HCT116 (cell line): ENCODE results near the gene UBE2J2. TPM values are rescaled to one million over a fixed set of nuclear protein-coding genes. Genes with fewer than 3 reads are reported as not detected.

Experiments
- ATAC-seq: fragments of 200-7000 bp; cut with Tn5 transposase; 2 replicates; pipeline ENCODE4 v1.9.1; 2020; ENCODE audit warnings: mild to moderate bottlenecking, moderate library complexity
- BruUV-seq: library from RNA; stranded (reverse); fragments of 400-500 nt; replicated peaks from 2 replicates; lab custom pipeline; 2021; lab: Mats Ljungman, UMichigan
- CTCF ChIA-PET: fragments of 300-600 bp; sonication (Branson Sonifier 250); formaldehyde crosslinking; loops from one replicate; lab custom pipeline; 2021; ENCODE audit warnings: antibody characterized with exemption; lab: Charles Lee
- POLR2A ChIA-PET: fragments of 300-600, 350-600 bp; sonication (Branson Sonifier 250); formaldehyde crosslinking; loops from one replicate; lab custom pipeline; 2021; ENCODE audit warnings: antibody characterized with exemption; lab: Charles Lee
- RAD21 ChIA-PET, 2 experiments: fragments of 300-600 bp; sonication (Branson Sonifier 250); formaldehyde crosslinking; loops; one replicate each; lab custom pipeline; 2023; ENCODE audit warnings: low total read pairs in 2 of 2; ENCODE audit not compliant: uncharacterized antibody in 2 of 2, unreplicated experiment in 2 of 2, low non-redundant PET in 1 of 2; lab: Charles Lee
- DNase-seq: peaks from one replicate; pipeline ENCODE4 v3.0.0-alpha.2; 2010; ENCODE audit warnings: low read depth, low spot score
- H2AFZ ChIP-seq: fragments of 200-600 bp; shearing (Covaris generic), sonication (generic); 2 replicates; pipeline ENCODE4 v1.6.1; 2017; ENCODE audit warnings: low read depth, mixed run types, mixed read lengths, antibody characterized with exemption, low read length; ENCODE audit not compliant: poor library complexity, severe bottlenecking
- H3K27ac ChIP-seq: 2 replicates; pipeline ENCODE4 v1.5.1; 2012; ENCODE audit warnings: low read depth, low read length
- H3K27me3 ChIP-seq: fragments of 200-600 bp; sonication (generic); 2 replicates; pipeline ENCODE4 v1.6.1; 2016; ENCODE audit warnings: mixed run types, low read length, mixed read lengths; ENCODE audit not compliant: insufficient read depth
- H3K36me3 ChIP-seq, 2 experiments: fragments of 200-500 bp in 1 of 2; fragments of 200-600 bp in 1 of 2; sonication (Bioruptor generic) in 1 of 2; sonication (generic) in 1 of 2; 2 replicates each; pipeline versions ENCODE4 v1.5.1 to v1.6.1; 2014 to 2016; ENCODE audit warnings: low read length in 2 of 2, inconsistent platforms in 1 of 2, mixed read lengths in 1 of 2, mixed run types in 1 of 2; ENCODE audit not compliant: insufficient read depth in 2 of 2, control insufficient read depth in 1 of 2
- H3K4me1 ChIP-seq, 2 experiments: fragments of 200-600 bp in 1 of 2; sonication (generic) in 1 of 2; 2 replicates each; pipeline versions ENCODE4 v1.5.1 to v1.6.1; 2012 to 2017; ENCODE audit warnings: low read length in 2 of 2, inconsistent platforms in 1 of 2, mild to moderate bottlenecking in 1 of 2, mixed read lengths in 1 of 2, mixed run types in 1 of 2, moderate library complexity in 1 of 2; ENCODE audit not compliant: insufficient read depth in 2 of 2, control insufficient read depth in 1 of 2
- H3K4me2 ChIP-seq: fragments of 200-600 bp; sonication (generic); 2 replicates; pipeline ENCODE4 v1.6.1; 2017; ENCODE audit warnings: mixed run types, low read length, mixed read lengths
- H3K4me3 ChIP-seq, 2 experiments: fragments of 200-600 bp in 1 of 2; sonication (generic) in 1 of 2; replicated peaks in 1 of 2; 2 replicates each; pipeline ENCODE4 v1.5.1; 2011 to 2016; ENCODE audit warnings: low read length in 2 of 2, control low read depth in 1 of 2, low read depth in 1 of 2, mild to moderate bottlenecking in 1 of 2, mixed read lengths in 1 of 2, mixed run types in 1 of 2
- H3K79me2 ChIP-seq: fragments of 200-600 bp; sonication (generic); 2 replicates; pipeline ENCODE4 v1.6.1; 2017; ENCODE audit warnings: mild to moderate bottlenecking, mixed run types, low read length, moderate library complexity, mixed read lengths; ENCODE audit not compliant: insufficient read depth
- H3K9ac ChIP-seq: fragments of 200-600 bp; sonication (generic); 2 replicates; pipeline ENCODE4 v1.6.1; 2016; ENCODE audit warnings: low read length, mixed read lengths
- H3K9me2 ChIP-seq: fragments of 200-600 bp; sonication (generic), shearing (Covaris generic); 2 replicates; pipeline ENCODE4 v1.6.1; 2017; ENCODE audit warnings: mixed run types, mild to moderate bottlenecking, moderate library complexity; ENCODE audit not compliant: insufficient read depth
- H3K9me3 ChIP-seq, 2 experiments: fragments of 200-500 bp in 1 of 2; fragments of 200-600 bp in 1 of 2; sonication (Bioruptor generic) in 1 of 2; sonication (generic) in 1 of 2; 2 replicates each; pipeline ENCODE4 v1.6.1; 2014 to 2017; ENCODE audit warnings: low read length in 2 of 2, mixed read lengths in 2 of 2, inconsistent platforms in 1 of 2, low read depth in 1 of 2, mild to moderate bottlenecking in 1 of 2, mixed run types in 1 of 2, moderate library complexity in 1 of 2; ENCODE audit not compliant: control insufficient read depth in 1 of 2, insufficient read depth in 1 of 2
- H4K20me1 ChIP-seq: fragments of 200-600 bp; sonication (generic), shearing (Covaris generic); 2 replicates; pipeline ENCODE4 v1.6.1; 2017; ENCODE audit warnings: mixed run types, mild to moderate bottlenecking, moderate library complexity; ENCODE audit not compliant: insufficient read depth
- CBX3 ChIP-seq: IDR thresholded peaks from 2 replicates; pipeline ENCODE4 v1.6.1; 2012; ENCODE audit warnings: low read depth
- CTCF ChIP-seq, 3 experiments: fragments of 200-600 bp in 1 of 3; sonication (generic) in 1 of 3; IDR thresholded peaks in 2 of 3; conservative IDR thresholded peaks in 1 of 3; 2 replicates each; pipeline ENCODE4 v1.5.1; 2012 to 2017; ENCODE audit warnings: low read depth in 2 of 3, low read length in 2 of 3, antibody characterized with exemption in 1 of 3, borderline replicate concordance in 1 of 3, control low read depth in 1 of 3, mild to moderate bottlenecking in 1 of 3, mixed read lengths in 1 of 3, mixed run types in 1 of 3, moderate library complexity in 1 of 3; ENCODE audit not compliant: insufficient read depth in 1 of 3
- ELF1 ChIP-seq: IDR thresholded peaks from 2 replicates; pipeline ENCODE4 v1.6.1; 2012; ENCODE audit warnings: low read depth, borderline replicate concordance
- EZH2phosphoT487 ChIP-seq: fragments of 200-600 bp; IDR thresholded peaks from 2 replicates; pipeline ENCODE4 v1.6.1; 2018; ENCODE audit warnings: antibody characterized with exemption, borderline replicate concordance
- FOSL1 ChIP-seq: IDR thresholded peaks from 2 replicates; pipeline ENCODE4 v1.6.1; 2012; ENCODE audit warnings: low read depth
- JUND ChIP-seq: IDR thresholded peaks from 2 replicates; pipeline ENCODE4 v1.6.1; 2012
- MAX ChIP-seq: IDR thresholded peaks from 2 replicates; pipeline ENCODE4 v1.6.1; 2012
- POLR2A ChIP-seq: IDR thresholded peaks from 2 replicates; pipeline ENCODE4 v1.7.0; 2011; ENCODE audit warnings: borderline replicate concordance; ENCODE audit not compliant: insufficient read depth, insufficient read length; ENCODE audit errors: extremely low read depth
- POLR2AphosphoS5 ChIP-seq: IDR thresholded peaks from 2 replicates; pipeline ENCODE4 v1.6.1; 2011; ENCODE audit warnings: mild to moderate bottlenecking, low read depth, low read length, moderate library complexity
- RAD21 ChIP-seq: IDR thresholded peaks from 2 replicates; pipeline ENCODE4 v1.6.1; 2012; ENCODE audit warnings: low read depth, mild to moderate bottlenecking
- SIN3A ChIP-seq: IDR thresholded peaks from 2 replicates; pipeline ENCODE4 v1.6.1; 2012; ENCODE audit warnings: low read depth
- SP1 ChIP-seq: IDR thresholded peaks from 2 replicates; pipeline ENCODE4 v1.6.1; 2012; ENCODE audit warnings: low read depth
- SRF ChIP-seq: IDR thresholded peaks from 2 replicates; pipeline ENCODE4 v1.6.1; 2012; ENCODE audit warnings: low read depth
- TCF7L2 ChIP-seq: IDR thresholded peaks from 2 replicates; pipeline ENCODE4 v1.7.0; 2011; ENCODE audit warnings: borderline replicate concordance, inconsistent platforms; ENCODE audit not compliant: insufficient read depth, insufficient read length; ENCODE audit errors: extremely low read depth
- YY1 ChIP-seq: IDR thresholded peaks from 2 replicates; pipeline ENCODE4 v1.6.1; 2011; ENCODE audit warnings: low read length, low read depth, moderate library complexity, mild to moderate bottlenecking; ENCODE audit not compliant: insufficient replicate concordance; ENCODE audit errors: extremely low read depth
- ZNF274 ChIP-seq: fragments of 200-500 bp; sonication (Bioruptor generic); IDR thresholded peaks from 2 replicates; pipeline ENCODE4 v1.6.1; 2014; ENCODE audit warnings: mild to moderate bottlenecking, low read depth, low read length, inconsistent platforms
- intact Hi-C: fragments of 100-400 bp; cut with micrococcal nuclease; formaldehyde crosslinking; loops from 2 replicates; pipeline ENCODE4 v1.10.0; 2022
- total RNA-seq: library from RNA; stranded (reverse); gene quantifications from one replicate; pipeline ENCODE4 v1.2.1, GENCODE V29; 2021; ENCODE audit not compliant: unreplicated experiment
- TF ChIP-seq, protein P1 (sequence below): IDR thresholded peaks from 2 replicates; pipeline ENCODE4 v1.6.1; 2011; ENCODE audit warnings: mild to moderate bottlenecking, low read length, moderate library complexity; ENCODE audit not compliant: insufficient replicate concordance; ENCODE audit errors: extremely low read depth

Gene UBE2J2
- total RNA-seq, 1 experiment from 2014 or later = 67.7 TPM

DNA sequence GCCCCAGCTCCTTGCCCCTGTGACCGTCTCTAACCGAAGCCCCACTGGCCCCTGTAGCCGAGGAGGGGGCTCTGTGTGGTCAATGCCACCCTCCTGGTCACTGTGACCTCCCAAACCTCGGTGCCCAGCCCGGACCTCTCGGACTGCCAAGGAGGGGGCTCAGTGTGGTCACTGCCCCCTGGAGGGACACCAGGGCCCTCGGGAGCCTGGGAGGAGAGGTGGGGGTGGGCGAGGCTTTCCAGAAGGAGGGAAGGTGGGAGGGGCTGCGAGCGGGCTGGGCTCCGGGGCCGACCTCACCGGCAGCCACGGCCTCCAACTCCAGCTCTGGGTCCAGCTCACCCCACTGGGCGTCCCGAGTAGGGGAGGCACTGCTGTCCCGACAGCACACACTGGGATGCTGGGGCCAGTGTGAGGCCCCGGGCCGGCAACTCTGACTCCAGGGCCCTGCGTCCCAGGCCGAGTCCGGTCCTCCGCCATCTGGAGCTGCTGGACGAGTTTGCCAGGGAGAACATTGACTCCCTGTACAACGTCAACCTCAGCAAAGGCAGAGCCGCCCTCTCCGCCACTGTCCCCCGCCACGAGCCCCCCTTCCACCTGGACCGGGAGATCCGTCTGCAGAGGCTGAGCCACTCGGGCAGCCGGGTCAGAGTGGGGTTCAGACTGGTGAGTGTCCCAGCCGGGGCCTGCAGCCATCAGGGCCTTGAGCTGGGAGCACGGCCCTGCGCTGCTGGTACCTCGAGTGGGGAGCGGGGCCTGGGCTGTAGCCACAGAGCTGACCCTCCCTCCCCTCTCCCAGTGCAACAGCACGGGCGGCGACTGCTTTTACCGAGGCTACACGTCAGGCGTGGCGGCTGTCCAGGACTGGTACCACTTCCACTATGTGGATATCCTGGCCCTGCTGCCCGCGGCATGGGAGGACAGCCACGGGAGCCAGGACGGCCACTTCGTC is 12.9 kb upstream of the UBE2J2 start:
- Histone ChIP-seq H3K9ac (no peak overlapping the region), H2AFZ (no peak overlapping the region), H3K9me3 (no peaks in the 10 kb centered on the region), H3K36me3 (no peaks in the 10 kb centered on the region), H3K4me3 (no peak overlapping the region), H3K4me1 (peaks cover 13 to 37% of the 10 kb centered on the region in 2 experiments), H3K4me2 (no peak overlapping the region), H3K79me2 (no peaks in the 10 kb centered on the region), H4K20me1 (no peaks in the 10 kb centered on the region), H3K27ac (no peak overlapping the region; the same call in 1 of the 2 replicates), H3K27me3 (no peaks in the 10 kb centered on the region), H3K9me2 (no peaks in the 10 kb centered on the region)
- no TSS peak for BruUV-seq
- CTCF ChIA-PET = no interaction called here
- intact Hi-C loops = no loop called here
- POLR2A ChIA-PET = no interaction called here
- no peak for ATAC-seq
- TF ChIP-seq ZNF274 (no peak), CBX3 (no peak), MAX (no peak), FOSL1 (no peak), JUND (no peak), SIN3A (no peak), ELF1 (no peak), SRF (no peak), TCF7L2 (no peak), YY1 (no peak), SP1 (no peak), POLR2A (no peak), EZH2phosphoT487 (no peak), POLR2AphosphoS5 (no peak), CTCF (IDR thresholded peaks at IDR 0.05 in 2 of 3, conservative IDR thresholded peaks at IDR 0.05 in 1 of 3; ENCODE audit: borderline replicate concordance in 1 of 3, insufficient read depth in 1 of 3, low read depth in 2 of 3, low read length in 2 of 3) (no peak), RAD21 (no peak)
- TF ChIP-seq, protein P1, sequence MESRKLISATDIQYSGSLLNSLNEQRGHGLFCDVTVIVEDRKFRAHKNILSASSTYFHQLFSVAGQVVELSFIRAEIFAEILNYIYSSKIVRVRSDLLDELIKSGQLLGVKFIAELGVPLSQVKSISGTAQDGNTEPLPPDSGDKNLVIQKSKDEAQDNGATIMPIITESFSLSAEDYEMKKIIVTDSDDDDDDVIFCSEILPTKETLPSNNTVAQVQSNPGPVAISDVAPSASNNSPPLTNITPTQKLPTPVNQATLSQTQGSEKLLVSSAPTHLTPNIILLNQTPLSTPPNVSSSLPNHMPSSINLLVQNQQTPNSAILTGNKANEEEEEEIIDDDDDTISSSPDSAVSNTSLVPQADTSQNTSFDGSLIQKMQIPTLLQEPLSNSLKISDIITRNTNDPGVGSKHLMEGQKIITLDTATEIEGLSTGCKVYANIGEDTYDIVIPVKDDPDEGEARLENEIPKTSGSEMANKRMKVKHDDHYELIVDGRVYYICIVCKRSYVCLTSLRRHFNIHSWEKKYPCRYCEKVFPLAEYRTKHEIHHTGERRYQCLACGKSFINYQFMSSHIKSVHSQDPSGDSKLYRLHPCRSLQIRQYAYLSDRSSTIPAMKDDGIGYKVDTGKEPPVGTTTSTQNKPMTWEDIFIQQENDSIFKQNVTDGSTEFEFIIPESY = no peak
- DNase-seq = no peak
- RAD21 ChIA-PET = no interaction called here
